ENCODE results near the gene IGF1R.

IGF1R gene

GRCh38 chr15:98671060-98672008 lies 23.0 kb downstream of the IGF1R start:
- DNase-seq (ENCODE audit: low spot score): no peak

- no peak for DNase-seq (ENCODE audit: low spot score)
Observed at GRCh38 chr15:98673133-98673532, 24.8 kb downstream of the IGF1R start.

GRCh38 chr15:98674336-98674735 lies 26.0 kb downstream of the IGF1R start:
- DNase-seq (ENCODE audit: low spot score): no peak

- DNase-seq (ENCODE audit: low spot score): no peak
Observed at GRCh38 chr15:98676586-98677270, 28.4 kb downstream of the IGF1R start.

- no peak for DNase-seq (ENCODE audit: low spot score)
Observed at GRCh38 chr15:98677345-98678059, 29.2 kb downstream of the IGF1R start.

GRCh38 chr15:98678484-98678883 lies 30.1 kb downstream of the IGF1R start:
- DNase-seq (ENCODE audit: low spot score): no peak

- no peak for DNase-seq (ENCODE audit: low spot score)
Observed at GRCh38 chr15:98681061-98681460, 32.7 kb downstream of the IGF1R start.

GRCh38 chr15:98682992-98683701 lies 34.8 kb downstream of the IGF1R start:
- no peak for DNase-seq (ENCODE audit: low spot score)

- no peak for DNase-seq (ENCODE audit: low spot score)
Observed at GRCh38 chr15:98683831-98684230, 35.5 kb downstream of the IGF1R start.

GRCh38 chr15:98684436-98684835 lies 36.1 kb downstream of the IGF1R start:
- DNase-seq (ENCODE audit: low spot score): no peak

- DNase-seq (ENCODE audit: low spot score): no peak
Observed at GRCh38 chr15:98684995-98685525, 36.7 kb downstream of the IGF1R start.

GRCh38 chr15:98686983-98687382 lies 38.6 kb downstream of the IGF1R start:
- DNase-seq (ENCODE audit: low spot score): no peak

- DNase-seq (ENCODE audit: low spot score): no peak
Observed at GRCh38 chr15:98689431-98689861, 41.1 kb downstream of the IGF1R start.

GRCh38 chr15:98690272-98690950 lies 42.1 kb downstream of the IGF1R start:
- DNase-seq (ENCODE audit: low spot score): no peak

- no peak for DNase-seq (ENCODE audit: low spot score)
Observed at GRCh38 chr15:98692213-98692612, 43.9 kb downstream of the IGF1R start.

- DNase-seq (ENCODE audit: low spot score): no peak
Observed at GRCh38 chr15:98694161-98694560, 45.8 kb downstream of the IGF1R start.

GRCh38 chr15:98698792-98699191 lies 50.5 kb downstream of the IGF1R start:
- no peak for DNase-seq (ENCODE audit: low spot score)

- no peak for DNase-seq (ENCODE audit: low spot score)
Observed at GRCh38 chr15:98699591-98700424, 51.5 kb downstream of the IGF1R start.

GRCh38 chr15:98700519-98700918 lies 52.2 kb downstream of the IGF1R start:
- DNase-seq (ENCODE audit: low spot score): no peak

GRCh38 chr15:98703126-98703685 lies 54.9 kb downstream of the IGF1R start:
- DNase-seq (ENCODE audit: low spot score): no peak

Data from iPS-NIHi11 (cell line).